Hypothalamus (tissue), 51 donors: ENCODE results near the gene RPL22.

Experiments used
- DNase-seq, 51 donors: peaks; one replicate each; lab custom pipeline; 2025; lab: John Stamatoyannopoulos, UW

RPL22 gene

DNA sequence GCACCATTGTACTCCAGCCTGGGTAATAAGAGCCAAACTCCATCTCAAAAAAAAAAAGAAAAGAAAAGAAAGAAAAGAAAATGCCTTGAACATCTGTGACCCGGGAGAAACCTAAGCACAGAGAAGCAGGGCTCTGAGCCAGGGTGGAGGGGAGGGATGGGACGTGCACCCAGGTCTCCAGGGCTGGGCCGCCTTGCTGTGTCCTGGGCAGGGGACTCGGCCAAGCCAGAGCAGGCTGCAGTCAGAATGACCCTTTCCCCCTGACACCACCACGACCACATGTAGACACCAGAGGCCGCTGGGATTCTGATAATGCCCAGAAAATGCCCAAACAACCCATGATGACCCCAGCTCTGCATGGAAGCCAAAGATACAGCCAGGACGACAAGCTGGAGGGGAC, 37.1 kb downstream of the RPL22 start:
- DNase-seq = no peak

DNA sequence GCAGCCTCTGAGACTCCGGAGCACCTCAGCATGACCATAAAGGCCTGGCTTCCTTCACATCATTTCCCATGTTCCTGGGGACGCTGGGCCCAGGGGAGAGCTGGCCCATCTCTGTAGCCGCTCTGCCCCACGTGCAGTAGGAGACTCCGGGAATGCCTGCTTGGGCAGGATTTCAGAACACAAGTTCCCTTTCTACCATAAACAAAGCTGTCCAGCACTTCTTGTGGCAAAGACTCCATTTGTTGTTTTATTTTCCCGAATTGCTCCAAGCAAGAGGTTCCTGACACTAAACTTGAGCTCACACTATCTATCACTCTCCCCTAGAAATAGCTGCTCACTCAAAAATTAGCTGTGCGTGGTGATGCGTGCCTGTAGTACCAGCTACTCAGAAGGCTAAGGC, 41.2 kb downstream of the RPL22 start:
- DNase-seq = no peak

DNA sequence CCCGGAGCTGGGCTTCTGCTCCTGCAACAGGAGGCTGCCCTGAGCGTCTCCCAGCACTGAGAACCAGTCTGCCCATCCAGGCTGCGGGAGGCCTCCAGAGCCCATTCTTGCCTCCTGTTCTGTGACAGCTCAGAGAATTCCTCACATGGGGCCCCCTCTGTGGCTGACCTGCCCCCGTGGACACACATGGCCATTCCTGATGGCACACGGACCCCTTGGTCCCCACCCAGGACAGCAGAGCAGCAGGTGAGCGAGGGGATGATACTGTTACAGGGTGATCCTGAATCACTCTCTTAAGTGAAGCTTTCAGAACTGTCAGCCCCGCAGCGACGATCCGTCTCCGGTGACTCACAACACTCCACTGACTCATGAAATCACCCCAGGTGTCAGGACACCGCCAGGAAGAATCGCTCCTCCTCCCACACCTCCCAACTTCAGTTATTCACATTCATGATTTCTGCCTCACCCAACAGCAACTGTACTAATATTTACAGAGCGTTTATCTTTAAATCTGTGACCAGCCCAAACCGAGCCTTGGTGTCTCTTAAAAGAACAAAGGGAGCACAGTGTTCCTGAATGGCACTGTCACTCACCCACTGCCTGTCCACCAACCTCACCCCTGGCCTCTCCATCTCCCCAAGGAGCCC, 41.7 kb downstream of the RPL22 start:
- peak in 6 of 51 donors; percentile 13 to 69 (median 28) for DNase-seq

DNA sequence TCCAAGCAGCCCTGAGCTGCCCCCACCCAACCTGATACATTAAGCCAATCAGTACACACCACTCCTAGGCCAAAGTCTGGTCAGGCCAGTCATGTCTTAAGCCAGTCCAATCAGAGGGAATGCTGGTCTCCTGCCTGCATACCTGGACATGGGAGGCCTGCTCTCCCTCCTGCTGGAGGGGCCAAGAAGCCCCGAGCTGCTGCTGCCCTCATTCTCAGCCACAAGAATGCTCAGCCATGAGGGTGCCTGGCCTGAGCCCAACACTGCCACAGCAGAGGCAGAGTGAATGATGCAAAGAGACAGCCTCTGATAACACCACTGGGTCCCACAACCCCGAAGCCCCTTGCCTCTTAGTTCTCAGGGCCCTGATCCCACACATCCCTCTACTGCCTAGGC, 42.3 kb downstream of the RPL22 start:
- DNase-seq = no peak

DNA sequence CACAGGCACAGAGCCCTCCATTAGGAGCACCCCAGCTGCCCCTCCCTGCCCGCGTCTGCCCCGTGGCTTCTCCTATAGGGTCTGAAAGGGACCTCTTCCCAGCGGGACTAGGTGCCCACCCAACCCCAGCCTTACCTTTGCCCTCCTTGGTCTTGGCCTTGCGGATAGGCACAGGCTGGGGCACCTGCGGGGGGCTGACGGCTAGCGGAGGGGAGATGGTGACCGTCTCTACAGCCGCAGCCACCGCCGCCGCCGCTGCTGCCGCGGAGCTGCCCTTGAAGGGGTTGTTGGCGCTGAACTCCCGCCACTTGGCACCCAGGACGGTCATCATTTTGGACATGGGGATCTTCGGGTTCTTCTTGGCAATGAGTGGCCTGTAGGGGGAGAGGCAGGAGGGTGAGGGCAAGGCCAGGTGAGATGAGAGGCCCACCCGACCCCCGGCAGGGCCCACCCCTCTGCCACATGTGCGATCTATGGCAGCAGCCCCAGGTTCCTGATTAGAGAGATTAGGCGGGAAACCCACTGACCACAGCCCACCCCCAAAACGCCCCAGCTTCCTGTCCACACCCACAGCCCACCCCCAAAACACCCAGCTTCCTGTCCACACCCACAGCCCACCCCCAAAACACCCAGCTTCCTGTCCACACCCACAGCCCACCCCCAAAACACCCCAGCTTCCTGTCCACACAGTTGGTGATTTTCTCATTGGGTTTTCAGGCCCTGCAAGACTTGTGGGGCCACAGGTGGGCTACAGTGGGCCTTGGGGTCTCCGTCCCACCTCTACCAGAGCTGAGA, 44.7 kb downstream of the RPL22 start:
- DNase-seq = no peak

DNA sequence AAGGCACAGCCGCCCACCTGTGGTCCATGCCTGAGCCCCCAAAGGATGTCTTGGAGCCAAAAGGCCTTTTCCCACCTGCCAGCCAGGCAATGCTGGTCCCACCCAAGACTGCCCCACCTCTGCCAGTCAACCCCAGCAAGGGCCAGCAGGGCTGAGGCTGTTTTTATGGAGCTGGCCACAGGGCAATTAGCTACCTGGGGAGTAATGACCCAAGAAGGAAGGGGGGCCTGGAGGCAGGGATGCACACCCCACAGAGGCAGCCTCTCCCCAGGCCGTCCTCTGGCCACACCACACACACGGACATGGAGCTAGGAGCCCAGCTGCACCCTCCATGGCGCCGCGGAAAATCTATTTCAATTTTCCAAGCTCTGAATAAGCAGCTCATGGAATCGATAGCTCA, 46.5 kb downstream of the RPL22 start:
- no peak for DNase-seq

DNA sequence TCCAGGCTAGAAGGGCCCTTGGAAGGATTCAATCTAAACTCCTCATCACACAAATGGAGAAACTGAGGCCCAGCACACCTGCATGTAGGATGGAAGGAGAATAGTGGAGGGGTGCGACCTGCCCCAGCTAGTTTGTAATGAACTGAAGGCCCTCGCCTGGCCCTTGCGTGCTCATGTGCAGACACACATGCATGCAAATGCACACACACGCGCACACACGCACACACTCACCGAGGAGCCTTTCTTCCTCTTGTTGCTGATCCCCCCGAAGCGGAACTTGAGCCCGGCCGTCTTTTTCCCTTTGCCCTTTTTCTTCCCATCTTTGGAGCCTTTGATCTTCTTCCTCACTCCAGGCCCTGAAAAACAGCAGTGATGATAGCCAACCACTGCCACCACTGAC, 47.2 kb downstream of the RPL22 start:
- DNase-seq = no peak

DNA sequence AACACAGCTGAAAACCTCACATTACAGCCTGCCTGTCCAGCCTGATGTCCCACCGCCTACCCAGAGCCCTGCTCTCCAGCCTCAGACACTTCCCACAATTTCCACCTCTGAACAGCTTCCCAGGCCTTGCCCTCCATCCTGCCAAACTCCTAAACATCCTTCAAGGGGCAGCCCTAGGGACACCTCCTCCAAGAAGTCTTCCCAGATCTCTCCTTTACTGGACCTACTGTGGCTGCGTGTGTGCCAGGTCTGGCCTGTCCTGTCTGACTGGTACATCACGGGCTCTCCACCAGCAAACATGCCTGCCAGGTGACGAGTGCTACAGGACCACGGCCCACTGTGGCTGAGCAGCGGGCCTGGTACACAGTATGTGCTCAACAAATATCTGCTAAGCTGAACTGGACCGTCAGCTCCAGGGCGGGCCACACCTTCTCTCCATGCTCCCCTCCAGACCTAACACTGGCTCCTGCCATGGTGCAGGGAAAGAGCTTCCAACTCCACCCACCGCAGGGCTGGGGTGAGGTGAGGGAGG, 48.0 kb downstream of the RPL22 start:
- no peak for DNase-seq

DNA sequence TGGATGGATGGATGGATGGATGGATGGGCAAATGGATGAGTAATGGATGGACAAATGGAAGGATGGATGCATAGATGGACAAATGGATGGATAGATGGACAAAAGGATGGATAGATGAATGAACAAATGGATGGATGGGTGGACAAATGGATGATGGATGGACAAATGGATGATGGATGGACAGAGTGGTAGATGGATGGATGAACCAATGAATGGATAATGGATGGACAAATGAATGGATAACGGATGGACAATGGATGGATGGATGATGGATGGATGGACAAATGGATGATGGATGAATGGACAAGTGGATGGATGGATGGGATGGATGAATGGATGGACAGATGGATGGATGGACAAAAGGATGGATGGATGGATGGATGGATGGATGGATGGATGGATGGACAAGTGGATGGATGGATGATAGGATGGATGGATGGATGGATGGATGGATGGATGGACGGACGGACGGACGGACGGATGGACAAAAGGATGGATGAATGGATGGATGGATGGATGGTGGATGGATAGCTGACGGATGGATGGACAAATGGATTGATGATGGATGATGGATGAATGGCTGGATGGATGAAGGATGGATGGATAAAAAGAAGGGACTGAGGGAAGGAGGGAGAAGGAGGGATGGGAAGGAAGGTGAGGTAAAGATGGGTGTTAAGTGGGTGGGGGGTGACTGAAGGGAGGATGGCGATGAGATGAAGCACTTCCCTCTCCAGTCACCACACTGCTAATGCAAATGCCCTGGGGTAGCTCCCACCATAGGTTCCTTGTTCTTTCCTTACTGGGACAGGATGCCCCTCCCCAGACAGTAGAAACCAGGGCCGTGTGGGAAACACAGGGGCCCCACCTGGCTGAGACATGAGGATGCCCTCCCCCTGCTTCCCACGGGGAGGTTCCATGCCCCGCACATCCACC, 49.1 kb downstream of the RPL22 start:
- DNase-seq = no peak

DNA sequence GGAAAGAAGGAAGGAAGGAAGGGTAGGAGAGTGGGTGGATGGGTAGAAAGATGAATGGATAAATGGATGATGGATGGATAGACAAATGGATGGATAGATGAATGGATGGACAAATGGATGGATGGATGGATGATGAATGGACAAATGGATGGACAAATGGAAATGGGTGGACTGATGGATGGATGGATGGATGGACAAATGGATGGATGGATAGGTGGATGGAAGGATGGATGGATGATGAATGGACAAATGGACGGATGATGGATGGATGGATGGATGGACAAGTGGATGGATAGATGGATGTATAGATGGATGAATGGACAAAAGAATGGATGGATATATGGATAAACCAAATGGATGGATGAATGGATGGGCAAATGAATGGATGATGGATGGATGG, 49.8 kb downstream of the RPL22 start:
- DNase-seq = no peak

DNA sequence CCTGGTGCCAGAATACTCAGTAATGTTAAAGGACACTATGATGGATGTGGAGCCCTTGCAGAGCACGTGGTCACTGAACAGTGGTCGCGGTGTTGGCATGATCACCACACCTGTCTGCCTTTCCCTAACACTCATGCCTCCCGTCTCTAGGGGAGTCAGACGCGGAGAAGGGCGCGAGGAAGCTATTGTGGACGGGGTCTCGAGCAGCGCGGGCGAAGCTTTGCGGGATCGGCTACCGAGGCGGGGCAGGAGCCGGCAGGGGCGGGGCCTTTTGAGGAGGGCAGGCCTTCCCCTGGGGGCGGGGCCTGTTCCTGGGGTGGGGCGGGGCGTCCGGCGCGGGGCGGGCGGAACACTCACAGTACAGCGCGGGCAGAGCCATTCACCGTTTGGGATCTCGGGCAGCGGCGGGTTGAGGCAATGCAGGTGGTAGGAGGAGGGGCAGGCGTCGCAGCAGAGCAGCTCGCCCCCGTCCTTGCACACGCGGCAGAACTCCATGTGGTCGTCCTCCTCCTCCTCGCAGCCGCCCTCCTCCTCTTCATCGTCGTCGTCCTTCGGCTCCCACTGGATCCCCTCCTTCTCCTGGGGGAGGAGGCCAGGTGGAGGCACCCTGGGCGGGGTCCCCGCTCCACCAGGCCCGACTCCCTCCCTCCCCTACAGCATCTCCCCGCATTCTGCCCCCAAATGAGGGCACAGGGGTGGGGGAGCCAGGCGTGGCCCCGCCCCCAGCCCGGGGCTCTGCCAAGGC, 50.7 kb downstream of the RPL22 start:
- peak in 13 of 51 donors; percentile 6 to 37 (median 23) for DNase-seq

DNA sequence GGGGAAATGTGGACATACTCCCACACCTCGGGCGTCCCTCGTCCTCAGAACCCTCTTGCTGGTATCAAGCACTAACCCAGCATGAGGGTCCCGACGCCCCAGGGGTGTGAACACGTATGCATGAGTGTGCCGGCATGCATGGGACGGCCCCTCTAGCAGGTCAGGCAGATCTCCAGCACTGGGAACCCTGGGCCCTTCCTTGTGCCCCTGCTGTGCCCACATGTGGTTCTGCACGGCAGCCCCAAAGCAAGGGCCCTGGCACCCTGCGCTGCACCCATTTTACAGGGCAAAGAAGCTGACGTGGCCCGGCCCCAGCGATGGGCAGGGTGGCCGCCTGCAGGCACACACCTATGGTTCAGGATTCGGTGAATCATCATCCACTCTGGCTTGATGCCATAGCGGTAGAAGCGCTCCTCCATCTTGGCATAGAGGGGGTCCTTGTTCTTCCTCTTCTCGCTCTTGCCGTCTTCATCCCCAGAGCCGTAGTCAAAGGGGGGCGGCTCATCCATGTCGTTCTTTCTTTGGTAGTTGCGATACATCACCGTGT, 53.5 kb downstream of the RPL22 start:
- DNase-seq = no peak

DNA sequence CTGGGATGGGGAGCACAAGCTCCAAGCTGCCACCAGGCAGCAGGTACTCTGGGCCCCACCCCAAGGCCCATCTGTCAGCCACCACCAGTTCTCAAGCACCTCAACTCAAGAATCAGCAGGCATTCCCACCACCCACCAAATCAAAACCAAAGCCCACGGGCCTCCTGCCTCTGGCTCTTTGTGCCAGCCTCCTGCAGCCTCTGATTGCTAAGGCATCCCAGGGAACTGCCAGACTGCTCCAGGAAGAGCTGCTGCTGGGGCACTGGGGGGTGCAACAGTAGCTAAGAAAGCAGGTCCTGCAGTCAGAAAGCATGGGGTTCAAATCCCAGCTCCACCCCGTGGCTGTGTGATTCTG, 54.0 kb downstream of the RPL22 start:
- no peak for DNase-seq

DNA sequence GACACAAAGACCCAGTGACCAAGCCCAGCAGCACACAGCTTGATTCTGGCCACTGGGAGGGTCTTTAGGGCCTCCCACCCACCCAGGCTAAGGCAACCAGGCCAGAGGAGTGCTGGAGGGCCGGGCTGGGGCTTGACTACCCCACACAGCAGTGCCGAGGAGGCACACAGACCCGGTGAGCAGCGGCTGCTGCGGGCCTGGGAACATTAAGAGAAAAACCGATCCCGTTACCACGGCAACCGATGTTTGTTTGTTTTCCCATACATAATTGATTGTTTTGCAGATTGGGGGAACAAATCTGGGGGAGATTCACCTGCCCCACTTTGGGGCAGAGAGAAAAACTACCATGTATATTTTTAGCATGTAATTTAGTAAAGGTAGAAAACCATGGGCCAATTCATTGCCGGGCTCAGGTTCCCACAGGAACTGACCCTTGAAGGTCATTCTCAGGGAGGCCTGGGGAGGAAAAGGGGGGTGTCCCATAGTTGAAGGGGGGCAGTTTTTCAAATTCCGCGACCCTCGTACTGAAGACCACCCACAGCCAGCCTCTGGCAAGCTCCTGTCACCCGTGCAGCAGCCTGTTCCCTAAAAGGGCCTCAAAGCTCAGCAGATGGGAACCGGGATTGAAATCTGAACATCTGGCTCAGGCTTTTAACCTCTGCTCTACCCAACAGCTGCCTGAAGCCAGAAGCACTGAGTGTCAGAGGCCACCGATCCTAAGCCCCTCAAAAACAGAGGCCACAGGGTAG, 54.6 kb downstream of the RPL22 start:
- no peak for DNase-seq

DNA sequence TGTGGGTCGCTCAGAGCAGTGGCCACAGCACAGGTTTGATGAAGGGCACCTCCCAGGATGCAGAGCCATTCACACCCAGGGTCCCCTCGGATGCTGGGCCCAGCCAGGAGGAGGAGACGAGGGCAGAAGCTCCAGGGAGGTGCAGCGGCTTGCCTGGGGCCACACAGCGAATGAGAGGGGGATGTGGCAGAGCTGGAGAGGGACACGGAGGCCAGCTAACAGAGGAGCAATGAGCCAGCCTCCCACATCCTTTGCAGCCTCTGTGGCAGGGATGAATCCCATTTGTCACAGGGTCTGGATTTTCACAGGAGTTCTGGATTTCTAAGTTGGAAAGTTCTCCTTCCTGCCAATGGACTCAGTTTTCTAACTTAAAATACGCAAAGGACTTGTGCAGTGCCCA, 55.2 kb downstream of the RPL22 start:
- no peak for DNase-seq

DNA sequence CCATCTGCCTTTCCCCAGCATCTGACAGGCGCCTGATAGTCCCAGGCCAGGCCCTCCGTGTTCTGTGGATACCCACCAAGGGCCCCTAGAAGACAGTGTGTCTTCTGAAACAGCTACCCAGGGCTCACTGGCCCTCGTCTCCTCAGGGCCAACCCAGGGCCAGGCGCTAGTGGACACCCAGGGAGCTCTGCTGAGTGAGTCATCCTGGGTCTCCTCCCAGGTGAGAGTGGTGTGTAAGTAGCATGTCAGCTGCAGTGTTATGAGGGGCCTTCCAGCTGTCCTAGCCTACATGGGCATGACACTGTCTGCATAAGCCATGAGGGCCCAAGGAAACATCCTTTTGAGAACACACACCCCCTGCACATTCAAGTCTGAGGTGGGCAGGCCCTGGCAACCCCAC, 56.0 kb downstream of the RPL22 start:
- DNase-seq = no peak

DNA sequence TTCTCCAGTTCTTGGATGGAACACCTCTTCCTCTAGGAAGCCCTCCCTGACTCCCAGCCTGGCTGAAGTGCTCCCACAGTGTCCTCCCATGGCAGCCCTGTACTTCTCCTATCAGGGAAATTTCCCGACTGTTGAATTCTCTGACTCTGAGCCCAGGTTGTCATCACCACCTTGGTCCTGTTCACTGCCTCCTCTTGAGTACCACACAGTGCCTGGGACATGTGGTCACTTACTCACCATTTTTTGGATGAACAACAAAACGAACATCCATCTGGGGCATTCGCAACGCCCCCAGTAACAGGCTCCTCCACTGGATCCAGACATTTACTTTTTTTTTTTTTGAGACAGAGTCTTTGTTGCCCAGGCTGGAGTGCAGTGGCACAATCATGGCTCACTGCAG, 56.7 kb downstream of the RPL22 start:
- DNase-seq = peak in 1 of 51 donors; percentile 35

DNA sequence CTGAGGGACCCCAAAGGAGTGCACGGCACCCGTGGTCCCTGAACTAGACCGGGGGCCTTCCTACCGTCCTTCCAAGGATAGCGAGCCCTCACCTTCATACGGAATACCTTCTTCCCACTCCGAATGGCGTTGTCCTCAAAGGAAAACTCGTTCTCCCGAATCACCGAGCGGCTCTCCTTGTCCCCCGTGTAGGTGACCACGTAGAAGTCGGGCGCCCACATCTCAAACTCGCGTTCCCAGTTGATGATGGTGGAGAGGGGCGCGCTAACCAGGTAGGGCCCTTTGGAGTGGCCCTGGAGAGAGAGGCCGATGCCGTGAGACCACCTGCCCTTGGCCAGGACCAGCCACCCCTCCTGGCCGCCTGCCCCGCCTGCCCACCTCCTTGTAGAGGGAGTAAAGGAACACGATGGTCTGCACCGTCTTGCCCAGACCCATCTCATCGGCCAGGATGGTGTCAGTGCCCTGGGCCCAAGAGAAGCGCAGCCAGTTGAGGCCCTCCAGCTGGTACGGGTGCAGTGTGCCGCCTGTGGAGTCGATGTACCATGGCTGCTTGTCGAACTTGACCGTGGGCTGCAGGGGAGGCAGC, 57.3 kb downstream of the RPL22 start:
- DNase-seq = no peak

DNA sequence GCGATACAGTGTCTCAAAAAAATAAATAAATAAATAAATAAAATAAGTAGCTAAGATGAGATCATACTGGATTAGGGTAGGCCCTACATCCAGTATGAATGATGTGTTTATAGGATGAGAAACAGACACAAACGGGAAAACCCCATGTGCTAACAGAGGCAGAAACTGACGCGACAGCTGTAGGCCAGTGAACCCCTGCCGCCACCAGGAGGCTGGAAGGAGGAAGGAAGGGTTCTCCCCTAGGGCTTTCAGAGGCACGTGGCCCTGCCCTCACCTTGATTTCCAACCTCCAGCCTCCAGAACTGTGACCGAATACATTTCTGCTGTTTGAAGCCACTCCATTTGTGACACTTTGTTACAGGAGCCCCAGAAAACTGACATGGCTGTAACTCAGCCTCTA, 57.8 kb downstream of the RPL22 start:
- DNase-seq = no peak
